ENCODE measurements around the gene PHYKPL. TPM values are rescaled to one million over a fixed set of nuclear protein-coding genes. Genes with fewer than 3 reads are reported as not detected.

PHYKPL gene
- total and polyA plus RNA-seq, 2 donors (not counting 1 experiment from before 2014, with no cell fraction given): 18.1 to 44.8 TPM

DNA sequence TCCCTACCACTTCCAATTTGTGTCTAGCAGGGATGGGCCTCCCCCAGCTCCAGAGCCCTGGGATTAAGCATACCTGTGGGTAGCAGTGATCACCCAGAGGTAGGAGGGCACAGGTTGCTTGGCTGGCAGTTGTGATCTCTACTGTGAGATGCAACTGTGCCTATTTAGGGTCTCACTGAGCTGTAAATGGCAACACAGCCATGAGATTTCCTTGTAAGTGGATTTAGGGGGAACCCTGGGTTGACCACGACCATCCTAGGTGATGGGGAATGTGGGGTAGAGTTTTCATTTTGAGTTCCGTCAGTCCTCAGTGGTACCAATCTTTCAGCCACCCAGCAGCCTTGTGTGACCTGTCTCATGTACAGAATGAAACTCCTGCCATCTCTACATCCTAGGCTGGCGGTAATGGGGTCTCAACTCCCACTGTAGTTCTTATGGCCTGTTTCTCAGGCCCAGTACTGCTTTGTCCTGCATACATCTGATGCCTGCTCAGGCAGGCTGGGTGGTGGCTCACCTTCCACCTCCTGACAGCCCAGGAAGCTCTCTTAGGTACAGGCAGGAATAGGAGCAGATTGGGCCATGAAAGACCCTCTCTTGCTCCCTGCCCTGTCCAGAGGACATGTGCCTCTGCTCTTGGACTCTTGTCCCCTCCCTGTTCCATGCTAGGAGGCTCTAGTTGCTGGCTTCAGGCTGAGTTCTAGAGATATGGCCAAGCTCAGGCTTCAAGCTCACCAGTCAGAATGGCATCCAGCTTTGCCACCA is 20.2 kb downstream of the PHYKPL start:
- Histone ChIP-seq H3K79me2 (ENCODE audit: control insufficient read depth, insufficient read depth, low read length) (peaks cover 25% of the 10 kb centered on the region), H3K4me3 (replicated peaks in 1 of 4; ENCODE audit: control extremely low read depth in 1 of 4, insufficient read depth in 1 of 4, low read depth in 3 of 4, low read length in 4 of 4) (no peak overlapping the region), H3K9me3 (ENCODE audit: control insufficient read depth, insufficient read depth, low read depth, low read length) (no peaks in the 10 kb centered on the region), H3K27ac (ENCODE audit: insufficient read depth, low read length) (no peak overlapping the region), H3K9ac (ENCODE audit: insufficient read depth, low read length) (no peak overlapping the region), H3K36me3 (ENCODE audit: control insufficient read depth, insufficient read depth, low read length) (peaks cover 51% of the 10 kb centered on the region), H4K20me1 (ENCODE audit: control insufficient read depth, extremely low read depth, insufficient read depth, low read length) (peaks cover 8% of the 10 kb centered on the region), H3K4me2 (ENCODE audit: extremely low read depth, insufficient read depth, low read length) (no peak overlapping the region), H2AFZ (ENCODE audit: low read length) (no peak overlapping the region), H3K4me1 (ENCODE audit: control insufficient read depth, extremely low read depth, insufficient read depth, low read length) (peaks cover 2% of the 10 kb centered on the region), H3K27me3 (ENCODE audit: control insufficient read depth, insufficient read depth, low read length) (no peaks in the 10 kb centered on the region)
- no peak for DNase-seq (ENCODE audit: low read depth in 2 of 2)
- no peak for TF ChIP-seq EZH2 (IDR thresholded peaks at IDR 0.05; ENCODE audit: low read length, missing control alignments)
- TF ChIP-seq, protein P1, sequence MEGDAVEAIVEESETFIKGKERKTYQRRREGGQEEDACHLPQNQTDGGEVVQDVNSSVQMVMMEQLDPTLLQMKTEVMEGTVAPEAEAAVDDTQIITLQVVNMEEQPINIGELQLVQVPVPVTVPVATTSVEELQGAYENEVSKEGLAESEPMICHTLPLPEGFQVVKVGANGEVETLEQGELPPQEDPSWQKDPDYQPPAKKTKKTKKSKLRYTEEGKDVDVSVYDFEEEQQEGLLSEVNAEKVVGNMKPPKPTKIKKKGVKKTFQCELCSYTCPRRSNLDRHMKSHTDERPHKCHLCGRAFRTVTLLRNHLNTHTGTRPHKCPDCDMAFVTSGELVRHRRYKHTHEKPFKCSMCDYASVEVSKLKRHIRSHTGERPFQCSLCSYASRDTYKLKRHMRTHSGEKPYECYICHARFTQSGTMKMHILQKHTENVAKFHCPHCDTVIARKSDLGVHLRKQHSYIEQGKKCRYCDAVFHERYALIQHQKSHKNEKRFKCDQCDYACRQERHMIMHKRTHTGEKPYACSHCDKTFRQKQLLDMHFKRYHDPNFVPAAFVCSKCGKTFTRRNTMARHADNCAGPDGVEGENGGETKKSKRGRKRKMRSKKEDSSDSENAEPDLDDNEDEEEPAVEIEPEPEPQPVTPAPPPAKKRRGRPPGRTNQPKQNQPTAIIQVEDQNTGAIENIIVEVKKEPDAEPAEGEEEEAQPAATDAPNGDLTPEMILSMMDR (conservative IDR thresholded peaks at IDR 0.05 in 1 of 2, IDR thresholded peaks at IDR 0.05 in 1 of 2; ENCODE audit: low read depth in 1 of 2, low read length in 2 of 2): no peak

GRCh38 chr5:178211095-178212048 is 21.2 kb downstream of the PHYKPL start:
- Histone ChIP-seq H2AFZ (ENCODE audit: low read length) (no peak overlapping the region), H4K20me1 (ENCODE audit: control insufficient read depth, extremely low read depth, insufficient read depth, low read length) (peaks cover 10% of the 10 kb centered on the region), H3K27me3 (ENCODE audit: control insufficient read depth, insufficient read depth, low read length) (no peaks in the 10 kb centered on the region), H3K36me3 (ENCODE audit: control insufficient read depth, insufficient read depth, low read length) (peaks cover 58% of the 10 kb centered on the region), H3K4me1 (ENCODE audit: control insufficient read depth, extremely low read depth, insufficient read depth, low read length) (peaks cover 11% of the 10 kb centered on the region), H3K9me3 (ENCODE audit: control insufficient read depth, insufficient read depth, low read depth, low read length) (no peaks in the 10 kb centered on the region), H3K4me3 (replicated peaks in 1 of 4; ENCODE audit: control extremely low read depth in 1 of 4, insufficient read depth in 1 of 4, low read depth in 3 of 4, low read length in 4 of 4) (no peak overlapping the region), H3K79me2 (ENCODE audit: control insufficient read depth, insufficient read depth, low read length) (peaks cover 35% of the 10 kb centered on the region), H3K4me2 (ENCODE audit: extremely low read depth, insufficient read depth, low read length) (no peak overlapping the region), H3K27ac (ENCODE audit: insufficient read depth, low read length) (no peak overlapping the region), H3K9ac (ENCODE audit: insufficient read depth, low read length) (no peak overlapping the region)
- no peak for DNase-seq (ENCODE audit: low read depth in 2 of 2)
- no peak for TF ChIP-seq EZH2 (IDR thresholded peaks at IDR 0.05; ENCODE audit: low read length, missing control alignments)
- TF ChIP-seq, protein P1 (conservative IDR thresholded peaks at IDR 0.05 in 1 of 2, IDR thresholded peaks at IDR 0.05 in 1 of 2; ENCODE audit: low read depth in 1 of 2, low read length in 2 of 2): no peak

GRCh38 chr5:178210686-178211085 is 21.9 kb downstream of the PHYKPL start:
- H3K79me2 ChIP-seq (ENCODE audit: control insufficient read depth, insufficient read depth, low read length): peaks cover 42% of the 10 kb centered on the region
- H3K4me2 ChIP-seq (ENCODE audit: extremely low read depth, insufficient read depth, low read length): no peak overlapping the region
- no peak overlapping the region for H3K9ac ChIP-seq (ENCODE audit: insufficient read depth, low read length)
- peaks cover 15% of the 10 kb centered on the region for H3K4me1 ChIP-seq (ENCODE audit: control insufficient read depth, extremely low read depth, insufficient read depth, low read length)
- no peak for DNase-seq (ENCODE audit: low read depth in 2 of 2)
- no peak overlapping the region for H3K4me3 ChIP-seq (replicated peaks in 1 of 4; ENCODE audit: control extremely low read depth in 1 of 4, insufficient read depth in 1 of 4, low read depth in 3 of 4, low read length in 4 of 4)
- H2AFZ ChIP-seq (ENCODE audit: low read length): no peak overlapping the region
- no peaks in the 10 kb centered on the region for H3K9me3 ChIP-seq (ENCODE audit: control insufficient read depth, insufficient read depth, low read depth, low read length)
- no peak overlapping the region for H3K27ac ChIP-seq (ENCODE audit: insufficient read depth, low read length)
- TF ChIP-seq EZH2 (IDR thresholded peaks at IDR 0.05; ENCODE audit: low read length, missing control alignments): no peak
- TF ChIP-seq, protein P1 (conservative IDR thresholded peaks at IDR 0.05 in 1 of 2, IDR thresholded peaks at IDR 0.05 in 1 of 2; ENCODE audit: low read depth in 1 of 2, low read length in 2 of 2): no peak
- peaks cover 61% of the 10 kb centered on the region for H3K36me3 ChIP-seq (ENCODE audit: control insufficient read depth, insufficient read depth, low read length)
- peaks cover 16% of the 10 kb centered on the region for H4K20me1 ChIP-seq (ENCODE audit: control insufficient read depth, extremely low read depth, insufficient read depth, low read length)
- H3K27me3 ChIP-seq (ENCODE audit: control insufficient read depth, insufficient read depth, low read length): no peaks in the 10 kb centered on the region
